ENCODE results near the gene VWF. TPM values are rescaled to one million over a fixed set of nuclear protein-coding genes. Genes with fewer than 3 reads are reported as not detected.

Gene VWF
- total RNA-seq, 4 donors from 2014 or later: 34.3 to 107 (median 50.3) TPM

DNA sequence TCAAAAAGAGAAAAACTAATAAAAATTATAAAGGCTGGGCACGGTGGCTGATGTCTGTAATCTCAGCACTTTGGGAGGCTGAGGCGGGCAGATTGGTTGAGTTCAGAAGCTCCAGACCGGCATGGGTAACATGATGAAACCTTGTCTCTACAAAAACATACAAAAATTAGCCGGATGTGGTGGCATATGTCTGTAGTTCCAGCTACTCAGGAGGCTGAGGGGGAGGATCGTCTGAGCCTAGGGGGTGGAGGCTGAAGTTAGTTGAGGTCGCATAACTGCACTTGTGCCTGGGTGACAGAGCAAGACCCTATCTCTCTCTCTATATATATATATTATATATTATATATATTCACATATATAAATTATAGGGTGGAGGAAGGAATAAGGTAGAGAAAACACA, 146.9 kb downstream of the VWF start:
- intact Hi-C loops (cut with DNase I; ENCODE audit: low total_unique reads): no loop called here
- TF ChIP-seq, protein P1, sequence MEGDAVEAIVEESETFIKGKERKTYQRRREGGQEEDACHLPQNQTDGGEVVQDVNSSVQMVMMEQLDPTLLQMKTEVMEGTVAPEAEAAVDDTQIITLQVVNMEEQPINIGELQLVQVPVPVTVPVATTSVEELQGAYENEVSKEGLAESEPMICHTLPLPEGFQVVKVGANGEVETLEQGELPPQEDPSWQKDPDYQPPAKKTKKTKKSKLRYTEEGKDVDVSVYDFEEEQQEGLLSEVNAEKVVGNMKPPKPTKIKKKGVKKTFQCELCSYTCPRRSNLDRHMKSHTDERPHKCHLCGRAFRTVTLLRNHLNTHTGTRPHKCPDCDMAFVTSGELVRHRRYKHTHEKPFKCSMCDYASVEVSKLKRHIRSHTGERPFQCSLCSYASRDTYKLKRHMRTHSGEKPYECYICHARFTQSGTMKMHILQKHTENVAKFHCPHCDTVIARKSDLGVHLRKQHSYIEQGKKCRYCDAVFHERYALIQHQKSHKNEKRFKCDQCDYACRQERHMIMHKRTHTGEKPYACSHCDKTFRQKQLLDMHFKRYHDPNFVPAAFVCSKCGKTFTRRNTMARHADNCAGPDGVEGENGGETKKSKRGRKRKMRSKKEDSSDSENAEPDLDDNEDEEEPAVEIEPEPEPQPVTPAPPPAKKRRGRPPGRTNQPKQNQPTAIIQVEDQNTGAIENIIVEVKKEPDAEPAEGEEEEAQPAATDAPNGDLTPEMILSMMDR (IDR thresholded peaks at IDR 0.05): no peak
- no peak for TF ChIP-seq POLR2A (IDR thresholded peaks at IDR 0.05)
- WGBS, 2 donors: 90 to 91% methylated on average over 6 of the region's 6 CpGs
- DNase-seq (ENCODE audit: low spot score in 2 of 2): no peak
- no peak overlapping the region for H3K4me3 ChIP-seq (ENCODE audit: low read depth, poor library complexity, severe bottlenecking)

DNA sequence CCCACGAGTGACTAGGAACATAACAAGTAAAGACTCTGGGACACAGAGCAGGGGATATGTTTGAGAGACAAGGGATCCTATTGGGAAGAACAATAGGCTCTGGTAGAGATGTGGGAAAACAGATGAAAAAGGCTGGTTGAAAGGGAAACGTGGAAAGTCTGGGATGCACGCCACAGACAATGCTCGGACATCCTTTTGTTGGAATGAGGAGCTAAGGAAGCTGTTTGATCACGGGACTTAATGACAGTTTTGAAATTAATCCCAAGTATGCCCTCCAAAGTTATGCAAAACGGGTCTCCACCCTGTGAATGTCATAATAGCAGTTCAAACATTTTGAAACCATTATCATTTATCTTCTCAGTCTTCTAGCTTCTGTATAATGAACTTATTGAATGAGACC, 147.8 kb downstream of the VWF start:
- DNase-seq (ENCODE audit: low spot score in 2 of 2): no peak
- H3K4me3 ChIP-seq (ENCODE audit: low read depth, poor library complexity, severe bottlenecking): no peak overlapping the region
- intact Hi-C loops (cut with DNase I; ENCODE audit: low total_unique reads): no loop called here
- no peak for TF ChIP-seq POLR2A (IDR thresholded peaks at IDR 0.05)
- TF ChIP-seq, protein P1 (IDR thresholded peaks at IDR 0.05): no peak
- WGBS, 2 donors: 35 to 40% methylated on average over 6 of the region's 6 CpGs

DNA sequence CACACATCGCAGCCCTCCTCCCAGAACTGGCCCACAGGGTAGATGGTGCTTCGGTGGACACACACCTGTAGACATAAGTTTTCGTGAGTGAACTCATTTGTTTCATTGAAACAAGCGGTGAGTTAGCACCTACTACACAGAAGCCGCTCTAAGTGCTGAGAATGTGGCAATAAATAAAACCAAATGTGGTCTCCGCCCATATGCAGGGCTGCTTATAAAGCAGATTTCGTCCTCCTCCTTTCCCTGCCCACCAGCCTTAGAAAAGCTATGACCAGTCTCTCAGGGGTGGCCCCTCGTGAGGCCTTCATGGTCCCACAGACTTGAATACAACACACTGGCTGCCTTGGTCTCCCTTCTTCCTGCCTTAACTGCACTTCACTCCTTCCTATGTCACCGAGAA, 148.3 kb downstream of the VWF start:
- intact Hi-C loops (cut with DNase I; ENCODE audit: low total_unique reads): no loop called here
- WGBS, 2 donors: 86 to 88% methylated on average over 9 of the region's 9 CpGs

DNA sequence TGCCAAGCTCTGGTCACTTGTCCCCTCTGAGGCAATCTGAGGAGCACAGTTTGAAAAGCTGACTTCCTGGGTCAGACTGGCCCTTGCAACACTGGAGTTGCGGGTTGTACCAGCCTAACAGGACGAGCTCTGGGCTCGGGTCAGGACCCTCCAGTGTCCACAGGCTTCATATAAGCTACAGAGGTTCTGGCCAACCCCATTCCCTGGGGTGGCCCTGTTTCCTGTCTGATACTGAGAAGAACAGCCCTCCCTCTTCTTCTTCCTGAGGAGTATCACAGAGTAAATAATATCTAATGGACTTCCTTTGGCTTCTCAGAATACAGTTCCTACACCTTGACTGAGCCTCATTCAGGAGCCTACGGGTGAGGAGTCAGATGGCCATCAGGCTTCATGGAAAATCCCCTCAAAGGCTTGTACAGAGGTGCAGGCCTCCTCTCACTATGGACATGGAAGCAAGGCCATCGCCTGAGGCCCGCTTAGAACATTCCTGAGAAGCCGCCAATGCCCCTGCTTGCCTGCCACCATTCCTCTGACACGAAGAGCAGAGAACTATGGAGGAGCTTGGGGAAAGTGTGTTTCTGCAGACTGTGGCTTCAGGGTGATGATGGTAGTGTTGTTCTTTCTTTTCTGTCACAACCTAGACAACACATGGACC, 150.9 kb downstream of the VWF start:
- 82 to 90% methylated on average over 8 of the region's 8 CpGs for WGBS, 2 donors
- no peak for DNase-seq (ENCODE audit: low spot score in 2 of 2)
- intact Hi-C loops (cut with DNase I; ENCODE audit: low total_unique reads): no loop called here
- TF ChIP-seq, protein P1 (IDR thresholded peaks at IDR 0.05): no peak
- no peak for TF ChIP-seq POLR2A (IDR thresholded peaks at IDR 0.05)
- no peak overlapping the region for H3K4me3 ChIP-seq (ENCODE audit: low read depth, poor library complexity, severe bottlenecking)

More for the DNA sequence above, 148.3 kb downstream of the VWF start:
- no peak for TF ChIP-seq POLR2A (IDR thresholded peaks at IDR 0.05)
- TF ChIP-seq, protein P1 (IDR thresholded peaks at IDR 0.05): no peak
- no peak overlapping the region for H3K4me3 ChIP-seq (ENCODE audit: low read depth, poor library complexity, severe bottlenecking)
- no peak for DNase-seq (ENCODE audit: low spot score in 2 of 2)

DNA sequence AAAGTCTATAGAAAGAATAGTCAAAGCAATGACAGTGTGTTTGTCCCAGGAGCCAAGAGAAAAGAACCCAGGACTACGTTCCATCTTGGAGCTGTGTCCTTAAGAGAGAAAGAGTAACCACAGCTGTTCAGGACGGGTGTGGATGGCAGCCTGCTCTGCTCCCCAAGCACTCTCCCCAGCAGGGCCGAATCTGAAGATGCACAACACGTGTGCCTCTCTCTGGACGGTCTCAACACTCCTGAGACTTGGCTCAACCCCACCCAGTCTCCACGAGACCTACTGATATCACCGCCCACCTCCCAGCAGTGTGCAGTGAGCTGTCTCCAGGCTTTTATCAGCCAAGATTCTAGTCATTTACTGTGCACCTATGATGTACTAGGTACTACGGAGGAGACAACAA, 152.1 kb downstream of the VWF start:
- DNase-seq (ENCODE audit: low spot score in 2 of 2): no peak
- no peak overlapping the region for H3K4me3 ChIP-seq (ENCODE audit: low read depth, poor library complexity, severe bottlenecking)
- intact Hi-C loops (cut with DNase I; ENCODE audit: low total_unique reads): no loop called here
- 70 to 84% methylated on average over 8 of the region's 8 CpGs for WGBS, 2 donors
- no peak for TF ChIP-seq POLR2A (IDR thresholded peaks at IDR 0.05)
- TF ChIP-seq, protein P1 (IDR thresholded peaks at IDR 0.05): no peak
